GM18868 (cell line): ENCODE data around the gene MAFG.

Experiments used
- ATAC-seq: cut with Tn5 transposase; IDR thresholded peaks from one replicate; pipeline ENCODE4 v1.9.1; 2021; ENCODE audit warnings: mild to moderate bottlenecking, moderate library complexity; ENCODE audit not compliant: unreplicated experiment

Gene MAFG

GRCh38 chr17:81940538-81941483 is 13.3 kb upstream of the MAFG start:
- no peak for ATAC-seq

- no peak for ATAC-seq
Measured at GRCh38 chr17:81939881-81940385, 12.4 kb upstream of the MAFG start.

- no peak for ATAC-seq
Measured at GRCh38 chr17:81939218-81939617, 11.7 kb upstream of the MAFG start.

- no peak for ATAC-seq
Measured at GRCh38 chr17:81935709-81936084, 8.2 kb upstream of the MAFG start.

GRCh38 chr17:81934850-81935708 is 7.5 kb upstream of the MAFG start:
- no peak for ATAC-seq

GRCh38 chr17:81934098-81934757 is 6.7 kb upstream of the MAFG start:
- no peak for ATAC-seq

- ATAC-seq: no peak
Measured at GRCh38 chr17:81933178-81933699, 5.7 kb upstream of the MAFG start.

- ATAC-seq: no peak
Measured at GRCh38 chr17:81932333-81932983, 4.9 kb upstream of the MAFG start.

GRCh38 chr17:81931557-81932332 is 4.2 kb upstream of the MAFG start:
- no peak for ATAC-seq

GRCh38 chr17:81931189-81931556 is 3.6 kb upstream of the MAFG start:
- no peak for ATAC-seq

- no peak for ATAC-seq
Measured at GRCh38 chr17:81930142-81931125, 2.9 kb upstream of the MAFG start.

- ATAC-seq: no peak
Measured at GRCh38 chr17:81929253-81930141, 2.0 kb upstream of the MAFG start.

- ATAC-seq: no peak
Measured at GRCh38 chr17:81928544-81929252, 1.2 kb upstream of the MAFG start.

GRCh38 chr17:81927152-81927652 is 333 bp downstream of the MAFG start:
- ATAC-seq: peak; percentile 26

GRCh38 chr17:81926451-81927151 is 934 bp downstream of the MAFG start:
- peak; percentile 16 for ATAC-seq

GRCh38 chr17:81925860-81926450 is 1.6 kb downstream of the MAFG start:
- no peak for ATAC-seq
